ENCODE results near the gene TMEM235. TPM values are rescaled to one million over a fixed set of nuclear protein-coding genes. Genes with fewer than 3 reads are reported as not detected.
A peak's percentile ranks its signal among the peaks of the same experiment; 100 is the strongest.

The TMEM235 gene
- total RNA-seq, 4 donors from 2014 or later: not detected

DNA sequence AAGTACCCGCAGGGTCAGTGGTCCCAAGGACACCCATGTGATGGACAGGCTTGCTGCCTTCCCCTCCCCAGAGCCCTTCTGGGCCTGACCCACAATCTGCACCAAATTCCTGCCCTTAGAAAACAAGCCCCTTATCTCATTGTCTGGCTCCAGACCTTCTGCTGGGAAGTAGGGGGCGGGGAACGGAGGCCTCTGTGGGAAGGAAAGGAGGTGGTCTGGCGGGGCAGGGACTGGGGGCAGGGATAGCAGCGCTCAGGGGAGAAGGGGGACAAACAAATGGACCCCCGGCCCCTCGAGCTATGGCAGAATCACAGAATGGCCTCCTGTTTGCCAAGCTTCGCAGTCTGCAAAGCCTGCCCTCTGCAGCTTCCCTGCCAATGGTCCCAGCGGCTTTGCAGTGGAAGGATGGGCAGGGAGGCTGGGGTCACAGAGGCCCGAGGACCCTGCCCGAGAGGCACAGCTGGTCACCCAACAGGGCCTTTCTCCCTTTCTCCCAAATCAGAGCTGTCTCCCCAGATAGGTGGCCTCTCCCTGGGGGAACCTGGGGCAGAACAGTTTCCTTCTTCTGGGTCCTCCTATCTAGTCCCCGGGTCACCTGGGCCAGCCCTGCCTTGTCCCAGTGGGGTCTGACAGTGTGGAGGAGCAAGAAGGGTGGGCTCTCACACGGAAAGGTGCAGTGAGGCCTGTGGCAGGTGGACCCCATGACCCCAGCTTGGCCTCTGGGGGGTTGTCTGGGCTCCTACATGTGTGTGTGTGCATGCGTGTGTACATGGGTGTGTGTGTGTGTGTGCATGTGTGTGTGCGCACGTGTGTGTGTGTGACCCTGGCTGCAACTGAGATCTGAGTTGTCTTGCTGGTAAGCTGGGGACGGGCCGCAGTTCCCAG is 25.5 kb downstream of the TMEM235 start:
- intact Hi-C loops (cut with DNase I): no loop called here
- 67 to 77% methylated on average over 12 to 18 of the region's 18 CpGs for WGBS, 2 donors

DNA sequence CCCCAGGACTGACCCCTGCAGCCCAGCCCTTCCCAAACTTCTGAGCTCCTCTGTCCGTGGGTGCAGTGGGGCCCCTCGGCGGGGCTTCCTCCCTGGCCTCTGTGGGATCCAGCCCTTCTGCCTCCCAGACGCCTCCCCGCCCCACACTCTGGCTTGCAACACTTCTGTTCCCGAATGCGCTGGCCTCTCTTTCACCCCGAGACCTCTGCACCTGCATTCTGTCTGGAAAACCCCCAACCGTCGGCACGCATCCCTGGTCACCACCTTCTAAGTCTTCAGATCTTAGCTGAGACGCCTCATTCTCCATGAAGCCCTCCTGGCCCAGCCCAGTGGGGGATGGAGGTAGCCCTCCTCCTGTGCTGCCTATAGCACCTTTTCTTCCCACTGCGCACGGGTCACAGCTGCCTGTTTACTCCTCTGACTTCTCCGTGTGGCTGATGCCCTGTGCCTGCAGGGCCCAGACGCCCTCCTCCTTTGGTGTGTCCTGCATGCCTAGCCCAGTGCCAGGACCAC is 26.4 kb downstream of the TMEM235 start:
- Histone ChIP-seq H3K4me1 (peaks cover 0 to 16% of the 10 kb centered on the region in 2 donors), H3K9me3 (no peaks in the 10 kb centered on the region), H3K4me3 (replicated peaks in 1 of 3) (no peak overlapping the region), H3K27me3 (no peaks in the 10 kb centered on the region), H3K36me3 (no peaks in the 10 kb centered on the region), H3K27ac (peak overlapping the region in 1 of 3 donors; percentile 56)
- TF ChIP-seq, protein P1, sequence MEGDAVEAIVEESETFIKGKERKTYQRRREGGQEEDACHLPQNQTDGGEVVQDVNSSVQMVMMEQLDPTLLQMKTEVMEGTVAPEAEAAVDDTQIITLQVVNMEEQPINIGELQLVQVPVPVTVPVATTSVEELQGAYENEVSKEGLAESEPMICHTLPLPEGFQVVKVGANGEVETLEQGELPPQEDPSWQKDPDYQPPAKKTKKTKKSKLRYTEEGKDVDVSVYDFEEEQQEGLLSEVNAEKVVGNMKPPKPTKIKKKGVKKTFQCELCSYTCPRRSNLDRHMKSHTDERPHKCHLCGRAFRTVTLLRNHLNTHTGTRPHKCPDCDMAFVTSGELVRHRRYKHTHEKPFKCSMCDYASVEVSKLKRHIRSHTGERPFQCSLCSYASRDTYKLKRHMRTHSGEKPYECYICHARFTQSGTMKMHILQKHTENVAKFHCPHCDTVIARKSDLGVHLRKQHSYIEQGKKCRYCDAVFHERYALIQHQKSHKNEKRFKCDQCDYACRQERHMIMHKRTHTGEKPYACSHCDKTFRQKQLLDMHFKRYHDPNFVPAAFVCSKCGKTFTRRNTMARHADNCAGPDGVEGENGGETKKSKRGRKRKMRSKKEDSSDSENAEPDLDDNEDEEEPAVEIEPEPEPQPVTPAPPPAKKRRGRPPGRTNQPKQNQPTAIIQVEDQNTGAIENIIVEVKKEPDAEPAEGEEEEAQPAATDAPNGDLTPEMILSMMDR (IDR thresholded peaks at IDR 0.05): no peak
- TF ChIP-seq POLR2A (IDR thresholded peaks at IDR 0.05): no peak
- intact Hi-C loops (cut with DNase I): no loop called here
- 57 to 64% methylated on average over 16 of the region's 16 CpGs for WGBS, 2 donors
- DNase-seq: no peak

More for the DNA sequence above, 25.5 kb downstream of the TMEM235 start:
- Histone ChIP-seq H3K27ac (no peak overlapping the region), H3K36me3 (no peaks in the 10 kb centered on the region), H3K4me1 (peaks cover 0 to 16% of the 10 kb centered on the region in 2 donors), H3K27me3 (no peaks in the 10 kb centered on the region), H3K4me3 (replicated peaks in 1 of 3) (no peak overlapping the region), H3K9me3 (no peaks in the 10 kb centered on the region)
- no peak for DNase-seq
- TF ChIP-seq POLR2A (IDR thresholded peaks at IDR 0.05): no peak
- TF ChIP-seq, protein P1 (IDR thresholded peaks at IDR 0.05): no peak

GRCh38 chr17:78258323-78259191 is 27.1 kb downstream of the TMEM235 start:
- Histone ChIP-seq H3K4me3 (replicated peaks in 1 of 3) (no peak overlapping the region), H3K36me3 (no peaks in the 10 kb centered on the region), H3K9me3 (no peaks in the 10 kb centered on the region), H3K4me1 (peaks cover 0 to 12% of the 10 kb centered on the region in 2 donors), H3K27ac (peak overlapping the region in 1 of 3 donors; percentile 56), H3K27me3 (no peaks in the 10 kb centered on the region)
- TF ChIP-seq POLR2A (IDR thresholded peaks at IDR 0.05): no peak
- TF ChIP-seq, protein P1 (IDR thresholded peaks at IDR 0.05): no peak
- WGBS, 2 donors: 55 to 57% methylated on average over 4 to 13 of the region's 23 CpGs
- DNase-seq: peak in 1 of 2 donors; percentile 35
- intact Hi-C loops (cut with DNase I): no loop called here

- no peak overlapping the region for H3K4me3 ChIP-seq (replicated peaks in 1 of 3)
- 70 to 85% methylated on average over 10 of the region's 10 CpGs for WGBS, 2 donors
Observed at GRCh38 chr17:78259192-78259554, 27.7 kb downstream of the TMEM235 start.

More at GRCh38 chr17:78259192-78259554, 27.7 kb downstream of the TMEM235 start:
- TF ChIP-seq POLR2A (IDR thresholded peaks at IDR 0.05): no peak
- TF ChIP-seq, protein P1 (IDR thresholded peaks at IDR 0.05): no peak
- no peaks in the 10 kb centered on the region for H3K27me3 ChIP-seq
- intact Hi-C loops (cut with DNase I): no loop called here
- H3K27ac ChIP-seq: no peak overlapping the region
- no peak for DNase-seq
- no peaks in the 10 kb centered on the region for H3K9me3 ChIP-seq
- no peaks in the 10 kb centered on the region for H3K36me3 ChIP-seq
- peaks cover 0 to 12% of the 10 kb centered on the region in 2 donors for H3K4me1 ChIP-seq
